GM19240 (cell line): ENCODE data around the gene NOTCH1.

Source experiments
- DNase-seq: peaks from one replicate; pipeline ENCODE4 v3.0.0; 2011; ENCODE audit warnings: low spot score; ENCODE audit not compliant: insufficient read length

Gene NOTCH1

GRCh38 chr9:136502196-136502595 is 43.7 kb downstream of the NOTCH1 start:
- DNase-seq = no peak

GRCh38 chr9:136501686-136502085 is 44.2 kb downstream of the NOTCH1 start:
- DNase-seq = no peak

GRCh38 chr9:136499935-136500910 is 45.6 kb downstream of the NOTCH1 start:
- no peak for DNase-seq

GRCh38 chr9:136499071-136499934 is 46.5 kb downstream of the NOTCH1 start:
- no peak for DNase-seq

- DNase-seq = no peak
These were observed 47.7 kb downstream of the NOTCH1 start for GRCh38 chr9:136497916-136498695.

GRCh38 chr9:136496801-136497620 is 48.8 kb downstream of the NOTCH1 start:
- DNase-seq = no peak

DNA sequence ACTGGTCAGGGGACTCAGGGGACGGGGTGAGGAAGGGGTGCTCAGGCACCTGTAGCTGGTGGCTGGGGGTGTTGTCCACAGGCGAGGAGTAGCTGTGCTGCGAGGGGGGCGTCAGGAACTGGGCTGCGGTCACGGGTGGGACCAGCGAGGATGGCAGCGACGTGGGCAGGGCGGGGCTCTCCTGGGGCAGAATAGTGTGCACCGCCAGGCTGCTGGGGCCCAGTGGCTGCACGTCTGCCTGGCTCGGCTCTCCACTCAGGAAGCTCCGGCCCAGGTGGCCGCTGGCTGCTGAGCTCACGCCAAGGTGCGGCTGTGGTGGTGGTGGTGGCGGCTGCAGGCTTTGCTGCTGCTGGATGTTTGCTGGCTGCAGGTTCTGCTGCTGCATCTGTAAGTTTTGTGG is 49.7 kb downstream of the NOTCH1 start:
- no peak for DNase-seq

DNA sequence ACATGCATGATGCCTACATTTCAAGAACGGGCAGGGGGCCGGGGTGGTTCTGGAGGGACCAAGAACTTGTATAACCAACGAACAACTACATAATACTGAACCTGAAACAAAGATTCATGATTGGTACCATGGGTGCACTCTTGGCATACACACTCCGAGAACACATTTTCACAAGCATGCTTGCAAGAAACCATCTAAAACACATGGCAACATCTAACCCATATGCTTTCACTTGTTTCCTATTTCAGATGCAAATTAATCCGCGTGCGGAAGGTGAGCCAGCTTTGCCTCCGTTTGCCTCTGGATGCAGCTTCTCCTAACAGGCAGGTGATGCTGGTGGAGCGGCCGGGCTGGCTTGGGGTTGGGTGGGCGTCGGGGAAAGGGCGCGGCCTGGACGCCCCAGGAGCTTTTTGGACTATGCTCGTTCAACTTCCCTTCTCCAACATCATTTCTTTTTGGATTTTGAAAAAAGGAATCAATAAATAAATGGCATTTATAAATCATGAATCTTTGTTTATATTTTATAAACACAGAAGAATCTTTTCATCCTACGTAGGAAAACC is 50.5 kb downstream of the NOTCH1 start:
- no peak for DNase-seq

GRCh38 chr9:136494531-136495215 is 51.2 kb downstream of the NOTCH1 start:
- DNase-seq = no peak

GRCh38 chr9:136494012-136494411 is 51.8 kb downstream of the NOTCH1 start:
- DNase-seq = no peak

GRCh38 chr9:136493567-136493971 is 52.3 kb downstream of the NOTCH1 start:
- DNase-seq = no peak

- DNase-seq = no peak
These were observed 52.8 kb downstream of the NOTCH1 start for GRCh38 chr9:136492978-136493522.

- DNase-seq = no peak
These were observed 56.1 kb downstream of the NOTCH1 start for GRCh38 chr9:136489731-136490130.

DNA sequence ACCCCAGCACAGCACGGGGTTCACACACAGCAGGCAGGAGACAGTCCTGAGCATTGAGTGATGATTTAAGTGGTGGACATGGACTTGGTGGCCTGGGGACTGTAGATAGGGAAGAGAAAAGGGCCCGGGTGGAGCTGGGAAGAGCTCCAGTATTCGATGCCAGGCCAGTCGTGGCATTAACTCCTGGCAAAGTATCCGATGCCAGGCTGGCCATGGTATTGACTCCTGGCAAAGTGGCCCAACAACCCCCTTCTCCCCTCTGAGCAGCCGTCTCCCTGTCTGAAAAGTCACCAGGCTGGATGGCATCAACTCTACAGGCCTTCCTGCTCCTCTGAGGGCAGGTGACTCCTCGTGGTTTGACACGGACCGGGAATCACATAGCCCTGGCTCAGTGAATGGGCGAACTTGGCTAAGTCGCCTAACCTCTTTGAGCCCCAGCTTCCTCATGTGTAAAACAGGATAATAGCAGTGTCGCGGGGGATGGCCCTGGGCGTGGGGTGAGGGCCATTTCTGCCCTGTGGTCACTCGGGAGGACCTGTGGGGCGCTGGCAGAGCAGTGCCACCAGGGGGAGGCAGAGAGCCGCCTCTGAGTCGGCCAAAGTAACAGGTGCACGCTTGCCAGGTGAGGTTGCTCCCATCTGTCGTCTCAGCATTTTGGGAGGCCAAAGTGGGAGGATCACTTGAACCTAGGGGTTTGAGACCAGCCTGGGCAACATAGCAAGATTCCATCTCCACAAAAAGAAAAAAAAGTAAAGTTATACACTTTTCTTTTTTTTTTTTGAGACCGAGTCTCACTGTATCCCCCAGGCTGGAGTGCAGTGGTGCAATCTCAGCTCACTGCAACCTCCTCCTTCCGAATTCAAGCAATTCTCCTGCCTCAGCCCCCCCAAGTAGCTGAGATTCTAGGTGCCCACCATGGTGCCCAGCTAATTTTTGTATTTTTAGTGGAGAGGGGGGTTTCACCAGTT is 57.3 kb downstream of the NOTCH1 start:
- peak; percentile 78 for DNase-seq

GRCh38 chr9:136487672-136488071 is 58.2 kb downstream of the NOTCH1 start:
- DNase-seq = no peak

DNA sequence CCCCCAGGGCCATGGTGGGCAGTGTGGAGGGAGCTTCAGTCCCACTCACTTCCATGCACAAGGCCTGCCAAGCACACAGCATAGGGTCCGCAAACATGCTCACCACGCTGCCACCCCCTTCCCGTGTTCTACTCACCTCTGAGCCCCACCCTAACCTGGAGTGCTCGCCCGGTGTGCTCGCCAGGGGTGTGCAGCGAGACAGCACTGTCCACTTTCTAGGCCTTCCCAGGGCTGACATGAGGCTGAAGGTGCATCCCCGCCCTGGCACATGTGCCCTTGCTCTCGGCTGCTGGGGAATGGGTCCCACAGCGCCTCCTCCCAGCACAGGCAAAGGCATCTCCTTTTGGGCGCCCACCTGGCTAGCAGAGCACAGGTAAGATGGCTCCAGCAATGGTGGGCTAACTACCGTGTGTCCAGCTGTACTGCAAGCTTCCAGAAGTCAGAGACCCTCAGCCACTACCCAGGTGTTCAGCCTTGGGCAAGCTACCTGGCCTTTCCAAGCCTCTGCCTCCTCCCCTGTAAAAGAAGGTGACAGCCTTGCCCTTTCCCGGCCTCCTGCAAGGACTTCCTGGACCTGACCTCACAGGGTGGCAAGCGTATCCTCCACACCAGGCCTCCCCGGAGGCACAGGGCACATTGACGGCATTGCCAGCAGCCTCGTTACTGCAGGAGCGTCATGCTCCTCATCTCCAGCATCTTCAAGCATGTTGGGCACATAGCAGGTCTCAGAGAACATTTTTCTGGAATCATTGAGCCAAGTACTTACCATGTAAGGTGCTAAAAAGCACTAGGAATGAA is 58.8 kb downstream of the NOTCH1 start:
- DNase-seq = no peak

GRCh38 chr9:136486131-136486530 is 59.7 kb downstream of the NOTCH1 start:
- DNase-seq = no peak
